Esophagus muscularis mucosa (tissue), 3 donors: Measurements from ENCODE around the gene KNG1.

ENCODE experiments used
- POLR2AphosphoS5 ChIP-seq, 2 donors: sonication (generic); formaldehyde crosslinking; IDR thresholded peaks; one replicate each; pipeline ENCODE4 v1.6.1; 2017; ENCODE audit warnings: antibody characterized with exemption in 2 of 2
- TF ChIP-seq, protein P1 (sequence below), 3 experiments: fragments of 200-600 bp in 2 of 3; fragments of 450-650 bp in 1 of 3; sonication (generic) in 2 of 3; IDR thresholded peaks; one replicate each; pipeline ENCODE4 v1.5.1; 2017 to 2019; ENCODE audit warnings: antibody characterized with exemption in 3 of 3, mild to moderate bottlenecking in 2 of 3, moderate library complexity in 1 of 3

GRCh38 chr3:186722457-186722856, 5.3 kb downstream of the KNG1 start:
- TF ChIP-seq, protein P1, sequence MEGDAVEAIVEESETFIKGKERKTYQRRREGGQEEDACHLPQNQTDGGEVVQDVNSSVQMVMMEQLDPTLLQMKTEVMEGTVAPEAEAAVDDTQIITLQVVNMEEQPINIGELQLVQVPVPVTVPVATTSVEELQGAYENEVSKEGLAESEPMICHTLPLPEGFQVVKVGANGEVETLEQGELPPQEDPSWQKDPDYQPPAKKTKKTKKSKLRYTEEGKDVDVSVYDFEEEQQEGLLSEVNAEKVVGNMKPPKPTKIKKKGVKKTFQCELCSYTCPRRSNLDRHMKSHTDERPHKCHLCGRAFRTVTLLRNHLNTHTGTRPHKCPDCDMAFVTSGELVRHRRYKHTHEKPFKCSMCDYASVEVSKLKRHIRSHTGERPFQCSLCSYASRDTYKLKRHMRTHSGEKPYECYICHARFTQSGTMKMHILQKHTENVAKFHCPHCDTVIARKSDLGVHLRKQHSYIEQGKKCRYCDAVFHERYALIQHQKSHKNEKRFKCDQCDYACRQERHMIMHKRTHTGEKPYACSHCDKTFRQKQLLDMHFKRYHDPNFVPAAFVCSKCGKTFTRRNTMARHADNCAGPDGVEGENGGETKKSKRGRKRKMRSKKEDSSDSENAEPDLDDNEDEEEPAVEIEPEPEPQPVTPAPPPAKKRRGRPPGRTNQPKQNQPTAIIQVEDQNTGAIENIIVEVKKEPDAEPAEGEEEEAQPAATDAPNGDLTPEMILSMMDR (IDR thresholded peaks at IDR 0.05): no peak
- no peak for TF ChIP-seq POLR2AphosphoS5 (IDR thresholded peaks at IDR 0.05)
